Activated naive CD4-positive, alpha-beta T cell treated with anti-CD3 and anti-CD28 coated beads, Interleukin-2, amount 50 U/mL, for 24 hours (primary cell): ENCODE measurements around the gene MN1.

Source experiments
- H3K27ac Mint-ChIP-seq: one replicate; pipeline ENCODE4 v1.8.0; 2021; ENCODE audit warnings: mild to moderate bottlenecking, mixed read lengths
- H3K27me3 Mint-ChIP-seq: one replicate; pipeline ENCODE4 v1.8.0; 2021; ENCODE audit warnings: mixed read lengths
- H3K36me3 Mint-ChIP-seq: one replicate; pipeline ENCODE4 v1.8.0; 2021; ENCODE audit warnings: mixed read lengths
- H3K4me1 Mint-ChIP-seq: one replicate; pipeline ENCODE4 v1.8.0; 2021; ENCODE audit warnings: mixed read lengths
- H3K4me3 Mint-ChIP-seq: one replicate; pipeline ENCODE4 v1.8.0; 2021; ENCODE audit warnings: mild to moderate bottlenecking, mixed read lengths
- H3K9me3 Mint-ChIP-seq: one replicate; pipeline ENCODE4 v1.8.0; 2021; ENCODE audit warnings: mixed read lengths

Gene MN1

DNA sequence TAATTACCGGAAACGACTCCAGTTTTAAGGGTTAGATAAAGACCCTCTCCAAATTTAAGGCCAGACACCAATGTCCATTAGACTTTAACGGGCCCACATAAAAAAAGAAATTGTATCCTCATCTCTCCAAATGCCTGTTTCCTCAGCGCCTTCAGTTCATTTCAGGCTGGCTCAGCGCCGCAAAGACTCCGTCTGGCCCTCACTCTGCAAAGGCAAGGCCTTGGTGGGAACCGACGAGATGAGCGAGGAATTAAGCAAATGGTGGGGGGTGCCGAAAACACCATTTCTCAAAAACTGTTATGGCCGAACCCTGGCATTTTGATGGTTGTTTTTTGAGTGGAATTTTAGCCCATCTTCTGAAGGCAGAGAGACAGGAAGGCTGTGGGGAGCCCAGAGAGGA, 15.7 kb downstream of the MN1 start:
- Mint-ChIP-seq H3K27ac (no peak overlapping the region), H3K4me3 (no peak overlapping the region), H3K27me3 (peaks cover 3% of the 10 kb centered on the region), H3K4me1 (no peaks in the 10 kb centered on the region), H3K9me3 (no peaks in the 10 kb centered on the region), H3K36me3 (no peaks in the 10 kb centered on the region)

DNA sequence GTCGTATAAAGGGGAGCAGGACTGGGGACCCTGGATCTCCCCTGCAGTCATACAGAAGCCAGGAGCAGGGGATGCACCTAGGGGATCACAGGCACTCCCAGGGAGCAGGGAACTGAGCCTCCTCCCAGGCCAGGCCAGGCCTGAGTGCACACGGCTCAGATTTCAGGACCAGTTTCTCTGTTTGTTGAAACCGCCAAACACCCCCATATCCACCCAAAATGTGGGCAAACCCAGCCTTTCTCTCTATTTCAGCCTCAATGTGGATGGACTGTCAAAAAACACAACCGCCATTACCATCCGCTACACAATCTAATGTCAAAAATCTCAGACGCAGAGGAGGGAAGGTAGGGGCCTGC, 17.5 kb downstream of the MN1 start:
- Mint-ChIP-seq H3K9me3 (no peaks in the 10 kb centered on the region), H3K27me3 (peaks cover 3% of the 10 kb centered on the region), H3K4me3 (no peak overlapping the region)

DNA sequence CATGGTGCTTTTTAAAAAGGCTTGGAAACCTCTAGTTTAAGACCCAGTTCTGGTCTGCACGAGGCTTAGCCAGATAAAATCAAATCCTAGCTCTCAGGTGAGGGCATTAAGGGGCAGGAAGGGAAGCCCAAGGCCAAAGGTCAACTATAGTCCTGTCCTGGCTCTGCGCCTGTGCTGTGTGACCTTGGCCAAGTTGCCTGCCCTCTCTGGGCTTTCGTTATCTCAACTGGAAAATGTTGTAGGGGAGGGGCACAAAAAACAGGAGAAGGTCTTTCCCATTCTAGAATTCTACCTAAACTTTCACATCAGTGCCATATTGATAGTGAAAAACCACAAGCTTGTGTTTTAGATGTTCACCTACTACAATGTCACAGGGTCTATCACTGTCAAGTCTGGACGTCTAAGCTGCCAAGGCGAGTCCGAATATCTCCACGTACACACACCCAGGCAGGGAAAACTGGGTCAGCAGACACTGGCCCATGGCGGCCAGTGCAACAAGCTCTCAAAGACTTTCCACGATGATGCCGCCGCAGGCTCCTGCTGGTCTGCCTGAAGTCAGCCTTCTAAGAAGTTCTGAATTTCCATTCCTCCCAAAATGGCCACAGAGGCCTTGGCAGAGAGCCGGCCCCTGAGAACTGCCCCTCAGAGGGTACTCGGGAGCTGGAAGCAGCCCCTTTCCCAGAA, 18.0 kb downstream of the MN1 start:
- Mint-ChIP-seq H3K9me3 (no peaks in the 10 kb centered on the region), H3K4me1 (no peaks in the 10 kb centered on the region), H3K27me3 (peaks cover 3% of the 10 kb centered on the region), H3K27ac (no peak overlapping the region), H3K4me3 (no peak overlapping the region), H3K36me3 (no peaks in the 10 kb centered on the region)

More for the DNA sequence above, 17.5 kb downstream of the MN1 start:
- H3K36me3 Mint-ChIP-seq, result no peaks in the 10 kb centered on the region
- no peak overlapping the region for H3K27ac Mint-ChIP-seq
- no peaks in the 10 kb centered on the region for H3K4me1 Mint-ChIP-seq

DNA sequence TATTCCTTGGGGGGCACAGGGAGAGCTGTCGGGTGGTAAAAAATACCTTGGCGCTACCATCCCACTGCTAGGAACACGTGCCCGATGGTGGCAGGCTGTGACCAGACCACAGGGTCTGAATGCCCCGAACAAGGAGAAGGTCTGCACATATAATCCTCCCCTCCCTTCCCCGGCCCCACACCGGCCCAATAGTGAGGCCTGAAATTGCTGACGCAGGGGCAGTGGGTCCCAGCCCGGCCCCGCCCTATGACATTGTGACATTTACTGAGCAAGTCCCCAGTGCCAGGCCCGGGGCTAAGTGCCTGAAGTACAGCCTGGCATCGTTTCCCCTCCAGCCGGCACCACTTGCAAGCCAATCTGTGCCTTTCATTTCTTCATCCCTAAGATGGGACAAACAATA, 19.5 kb downstream of the MN1 start:
- no peaks in the 10 kb centered on the region for H3K9me3 Mint-ChIP-seq
- no peak overlapping the region for H3K27ac Mint-ChIP-seq
- H3K27me3 Mint-ChIP-seq, result peaks cover 3% of the 10 kb centered on the region
- no peaks in the 10 kb centered on the region for H3K4me1 Mint-ChIP-seq
- no peaks in the 10 kb centered on the region for H3K36me3 Mint-ChIP-seq
- no peak overlapping the region for H3K4me3 Mint-ChIP-seq

DNA sequence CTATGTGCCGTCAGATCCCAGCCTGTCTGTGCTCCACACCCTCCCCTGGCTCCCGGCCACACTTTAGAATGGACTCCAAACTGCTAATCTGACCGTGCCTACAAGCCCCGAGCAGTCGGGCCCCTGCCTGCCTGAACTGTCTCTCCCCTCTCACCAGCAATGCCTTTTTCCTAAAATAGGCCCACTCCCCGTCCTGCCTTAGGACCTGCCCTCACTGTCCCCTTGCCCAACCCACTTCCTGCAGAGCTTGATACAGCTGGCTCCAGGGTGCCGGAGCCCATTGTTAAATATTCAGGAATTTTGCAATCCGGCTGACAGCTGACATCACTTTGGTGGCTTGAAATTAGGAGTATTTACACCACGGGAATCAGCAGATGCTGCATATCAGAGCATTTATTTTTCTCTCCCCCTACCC, 21.4 kb downstream of the MN1 start:
- Mint-ChIP-seq H3K4me3 (no peak overlapping the region), H3K9me3 (no peaks in the 10 kb centered on the region), H3K4me1 (no peaks in the 10 kb centered on the region), H3K27me3 (peaks cover 2% of the 10 kb centered on the region), H3K27ac (no peak overlapping the region), H3K36me3 (no peaks in the 10 kb centered on the region)

DNA sequence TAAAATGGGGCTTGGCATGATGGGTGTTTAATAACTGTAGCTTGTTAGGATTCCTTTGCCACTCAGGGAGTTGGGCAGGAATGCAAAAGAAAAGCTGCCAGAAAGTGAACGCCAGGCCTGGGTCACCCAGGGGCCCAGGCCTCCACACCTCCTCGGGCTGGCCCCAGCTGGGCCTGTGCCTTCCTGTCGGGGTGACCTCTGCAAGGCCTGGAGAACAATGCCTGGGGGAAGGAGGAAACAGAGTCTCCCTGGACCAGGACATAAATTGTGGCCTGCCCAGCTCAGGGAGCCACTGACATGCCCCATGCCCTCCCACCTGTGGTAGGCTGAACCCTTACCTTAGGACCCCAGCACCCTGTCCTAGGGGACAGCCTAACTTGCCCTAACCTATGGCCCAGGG, 21.9 kb downstream of the MN1 start:
- Mint-ChIP-seq H3K27ac (no peak overlapping the region), H3K9me3 (no peaks in the 10 kb centered on the region), H3K4me3 (no peak overlapping the region), H3K27me3 (peaks cover 2% of the 10 kb centered on the region), H3K36me3 (no peaks in the 10 kb centered on the region), H3K4me1 (no peaks in the 10 kb centered on the region)

DNA sequence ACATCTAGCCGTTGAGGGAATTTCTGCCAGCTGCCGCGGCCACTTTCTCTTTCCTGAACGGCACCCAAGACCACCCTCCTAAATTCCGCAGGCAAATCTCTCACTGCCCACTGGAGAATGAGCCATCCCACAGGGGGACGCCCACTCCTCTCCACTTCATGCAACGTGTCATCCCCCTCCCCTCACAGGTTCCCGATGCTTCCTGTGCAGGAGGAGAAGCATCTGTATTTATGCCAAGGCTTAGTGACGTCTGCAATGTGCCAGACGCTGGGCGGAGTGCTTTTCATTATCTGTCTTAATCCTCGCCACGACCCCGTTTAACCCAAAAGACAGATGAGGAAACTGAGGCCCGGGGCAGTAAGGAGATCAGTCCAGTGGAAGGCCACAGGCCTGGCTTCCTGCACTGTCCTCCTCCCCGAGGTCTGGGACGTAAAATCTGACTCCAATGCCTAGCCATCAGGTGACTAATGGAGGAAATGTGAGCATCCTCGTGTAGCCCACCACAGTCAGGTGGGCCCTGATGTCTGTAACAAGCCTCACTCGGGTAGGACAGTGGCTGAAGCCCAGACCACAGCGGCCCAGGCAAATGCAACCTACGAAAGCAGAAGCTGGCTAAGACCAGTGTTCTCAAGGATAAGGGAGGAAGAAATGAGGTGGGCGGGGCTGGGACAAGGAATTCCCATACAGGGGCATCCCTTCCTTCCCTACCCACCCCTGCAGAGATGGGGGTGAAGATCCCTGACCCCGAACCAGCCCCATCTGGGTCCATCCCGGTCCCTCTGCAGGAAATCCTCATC, 23.1 kb downstream of the MN1 start:
- Mint-ChIP-seq H3K9me3 (no peaks in the 10 kb centered on the region), H3K36me3 (no peaks in the 10 kb centered on the region), H3K4me1 (no peaks in the 10 kb centered on the region), H3K27ac (no peak overlapping the region), H3K4me3 (no peak overlapping the region), H3K27me3 (peaks cover 2% of the 10 kb centered on the region)

DNA sequence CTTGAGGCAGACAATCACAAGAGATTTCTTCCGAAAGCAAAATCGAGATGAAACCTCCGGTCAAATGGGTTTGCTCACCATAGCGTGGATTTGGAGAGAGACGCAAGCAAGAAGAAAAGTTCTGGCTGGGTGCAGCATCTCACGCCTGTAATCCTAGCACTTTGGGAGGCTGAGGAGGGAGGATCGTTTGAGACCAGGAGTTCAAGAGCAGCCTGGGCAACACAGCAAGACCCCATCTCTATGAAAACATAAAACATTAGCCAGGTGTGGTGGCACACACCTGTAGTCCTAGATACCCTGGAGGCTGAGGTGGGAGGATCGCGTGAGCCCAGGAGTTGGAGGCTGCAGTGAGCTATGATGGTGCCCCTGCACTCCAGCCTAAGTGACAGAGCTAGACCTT, 24.4 kb downstream of the MN1 start:
- H3K4me1 Mint-ChIP-seq, result no peaks in the 10 kb centered on the region
- H3K4me3 Mint-ChIP-seq, result no peak overlapping the region
- peaks cover 2% of the 10 kb centered on the region for H3K27me3 Mint-ChIP-seq
- no peak overlapping the region for H3K27ac Mint-ChIP-seq
- H3K36me3 Mint-ChIP-seq, result no peaks in the 10 kb centered on the region
- H3K9me3 Mint-ChIP-seq, result no peaks in the 10 kb centered on the region

DNA sequence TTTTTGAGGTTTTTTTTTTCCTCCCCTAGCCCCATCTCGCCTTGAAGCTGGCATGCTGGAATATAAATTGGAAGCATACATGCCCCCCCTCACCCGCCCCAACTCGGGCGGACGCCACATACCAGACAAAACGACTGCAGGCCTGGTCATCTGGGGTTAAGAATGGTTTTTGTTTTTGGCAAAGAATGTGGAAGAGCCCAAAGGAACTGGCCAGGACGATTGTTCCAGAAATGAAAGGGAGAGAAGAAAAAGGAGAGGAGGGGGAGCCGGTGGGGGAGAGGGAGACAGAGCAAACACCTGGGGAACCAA, 25.0 kb downstream of the MN1 start:
- Mint-ChIP-seq H3K4me1 (no peaks in the 10 kb centered on the region), H3K4me3 (no peak overlapping the region), H3K27me3 (peaks cover 2% of the 10 kb centered on the region), H3K36me3 (no peaks in the 10 kb centered on the region), H3K9me3 (no peaks in the 10 kb centered on the region), H3K27ac (no peak overlapping the region)

DNA sequence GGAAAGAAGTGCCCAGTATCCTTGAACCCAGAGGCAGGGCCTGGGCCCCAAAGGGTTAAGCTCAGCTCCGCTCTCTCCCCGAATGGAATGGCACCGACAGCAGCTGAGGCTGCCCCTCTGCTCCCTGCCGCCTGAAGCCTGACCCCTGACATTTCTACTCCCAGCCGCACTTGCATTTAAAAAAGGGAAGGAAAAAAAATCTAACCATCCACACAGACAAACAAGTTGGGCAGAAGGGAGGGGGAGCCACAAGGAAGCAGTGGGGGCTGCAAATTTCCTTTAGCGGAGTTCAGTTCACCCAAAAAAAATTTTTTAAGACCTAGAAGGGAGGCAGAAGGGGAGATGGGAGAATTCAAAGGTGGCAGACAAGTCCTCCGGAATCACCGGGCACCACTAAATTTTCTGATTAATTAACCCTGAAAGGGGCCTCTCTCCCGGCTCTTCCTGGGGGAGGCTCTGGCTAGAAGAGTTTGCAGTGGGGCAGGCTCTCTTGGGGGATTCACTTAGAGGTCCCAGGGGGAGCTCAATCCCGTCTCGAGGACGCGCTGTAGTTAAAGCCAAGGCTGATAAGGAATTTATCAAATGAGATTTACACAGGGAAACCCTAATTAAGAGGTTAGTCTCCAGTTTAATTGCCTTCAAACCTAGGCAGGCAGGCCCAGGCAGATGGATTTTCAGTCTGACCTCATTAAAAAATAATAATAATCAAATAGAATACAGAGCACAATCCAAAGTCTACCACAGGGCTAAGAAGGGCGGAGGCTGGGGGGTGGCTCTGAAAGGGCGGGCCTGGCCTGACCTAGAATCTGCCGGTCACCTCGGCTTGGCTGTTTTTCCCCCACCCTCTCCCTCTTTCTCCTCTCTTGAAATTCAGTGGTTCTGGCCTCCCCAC, 25.6 kb downstream of the MN1 start:
- no peak overlapping the region for H3K4me3 Mint-ChIP-seq
- H3K27me3 Mint-ChIP-seq, result peaks cover 2% of the 10 kb centered on the region
- no peak overlapping the region for H3K27ac Mint-ChIP-seq
- H3K36me3 Mint-ChIP-seq, result no peaks in the 10 kb centered on the region
- no peaks in the 10 kb centered on the region for H3K9me3 Mint-ChIP-seq
- H3K4me1 Mint-ChIP-seq, result no peaks in the 10 kb centered on the region

DNA sequence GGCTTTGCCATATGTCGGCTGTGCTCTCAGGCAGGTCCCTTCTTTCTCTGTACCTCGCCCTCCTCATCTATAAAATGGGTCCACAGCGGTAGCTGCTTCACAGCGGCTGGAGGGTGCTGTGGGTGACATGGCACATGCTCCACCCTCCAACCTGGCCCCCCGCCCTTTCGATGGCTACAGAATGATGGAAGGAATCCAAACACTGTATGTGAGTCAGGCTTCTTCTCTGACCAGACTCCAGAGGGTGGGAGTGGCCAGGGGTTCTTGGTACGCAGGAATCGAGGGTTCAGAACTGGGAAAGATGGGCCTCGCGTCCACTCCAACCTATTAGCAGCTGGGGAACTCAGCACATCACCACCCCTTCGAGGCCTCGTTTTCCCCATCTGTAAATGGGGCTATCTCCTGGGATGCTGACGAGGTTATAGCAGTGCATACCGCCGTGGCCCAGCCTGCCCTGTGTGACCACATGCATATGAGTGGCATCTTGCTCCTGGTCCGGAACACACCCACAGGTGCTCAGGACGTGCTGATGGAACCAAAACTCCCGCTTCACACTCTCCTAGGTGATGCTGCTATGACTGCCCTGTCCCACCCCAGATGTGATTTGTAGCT, 26.4 kb downstream of the MN1 start:
- no peak overlapping the region for H3K4me3 Mint-ChIP-seq
- no peaks in the 10 kb centered on the region for H3K36me3 Mint-ChIP-seq
- H3K27me3 Mint-ChIP-seq, result peaks cover 2% of the 10 kb centered on the region
- H3K4me1 Mint-ChIP-seq, result no peaks in the 10 kb centered on the region
- no peaks in the 10 kb centered on the region for H3K9me3 Mint-ChIP-seq
- H3K27ac Mint-ChIP-seq, result no peak overlapping the region

DNA sequence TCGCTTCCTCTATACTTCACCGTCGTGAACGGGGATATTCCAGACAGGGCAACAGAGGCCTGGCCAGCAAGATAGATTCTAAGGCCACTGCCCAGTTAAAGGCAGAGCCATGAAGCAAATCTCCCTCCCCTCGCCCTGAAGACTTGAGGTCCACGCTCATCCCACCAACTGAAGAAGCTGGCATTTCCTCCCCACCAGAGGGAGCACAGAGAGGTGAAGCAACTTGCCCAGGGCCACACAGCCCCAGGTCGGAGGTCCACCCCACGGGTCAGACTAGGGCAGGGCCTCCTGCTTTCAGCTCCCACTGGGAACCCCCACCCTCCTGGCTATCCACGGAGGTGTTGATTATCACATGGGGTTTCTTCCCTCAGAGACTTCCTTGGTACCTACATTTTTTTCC, 27.4 kb downstream of the MN1 start:
- Mint-ChIP-seq H3K9me3 (no peaks in the 10 kb centered on the region), H3K4me3 (no peak overlapping the region), H3K4me1 (no peaks in the 10 kb centered on the region), H3K36me3 (no peaks in the 10 kb centered on the region), H3K27ac (no peak overlapping the region), H3K27me3 (peaks cover 2% of the 10 kb centered on the region)

DNA sequence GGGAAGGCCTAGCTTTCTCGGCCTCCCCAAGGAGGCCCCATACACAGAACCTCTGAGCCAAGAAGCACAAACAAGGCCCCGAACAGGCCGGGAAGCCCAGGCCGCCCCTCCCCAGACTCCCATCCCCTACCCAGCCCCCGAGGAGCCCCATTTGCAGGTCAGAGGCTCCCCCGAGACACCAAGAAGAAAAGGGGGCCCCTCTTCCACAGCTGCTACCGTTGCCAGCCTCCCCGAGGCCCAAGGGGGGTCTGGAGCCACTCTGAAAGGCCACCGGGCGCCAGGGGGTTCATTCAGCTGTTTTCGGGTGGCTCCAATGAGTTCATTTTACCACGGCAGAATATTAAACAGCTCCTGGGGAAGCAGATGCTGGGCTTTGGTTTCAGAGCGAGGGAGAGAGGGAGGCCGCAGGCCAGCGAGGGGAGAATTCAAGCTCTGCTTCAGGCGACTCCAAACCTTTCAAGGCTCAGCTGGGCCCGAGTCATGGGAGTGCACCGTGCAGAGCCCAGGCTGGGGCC, 28.5 kb downstream of the MN1 start:
- H3K27ac Mint-ChIP-seq, result no peak overlapping the region
- peaks cover 2% of the 10 kb centered on the region for H3K27me3 Mint-ChIP-seq
- no peaks in the 10 kb centered on the region for H3K4me1 Mint-ChIP-seq
- H3K9me3 Mint-ChIP-seq, result no peaks in the 10 kb centered on the region
- H3K36me3 Mint-ChIP-seq, result no peaks in the 10 kb centered on the region
- no peak overlapping the region for H3K4me3 Mint-ChIP-seq

DNA sequence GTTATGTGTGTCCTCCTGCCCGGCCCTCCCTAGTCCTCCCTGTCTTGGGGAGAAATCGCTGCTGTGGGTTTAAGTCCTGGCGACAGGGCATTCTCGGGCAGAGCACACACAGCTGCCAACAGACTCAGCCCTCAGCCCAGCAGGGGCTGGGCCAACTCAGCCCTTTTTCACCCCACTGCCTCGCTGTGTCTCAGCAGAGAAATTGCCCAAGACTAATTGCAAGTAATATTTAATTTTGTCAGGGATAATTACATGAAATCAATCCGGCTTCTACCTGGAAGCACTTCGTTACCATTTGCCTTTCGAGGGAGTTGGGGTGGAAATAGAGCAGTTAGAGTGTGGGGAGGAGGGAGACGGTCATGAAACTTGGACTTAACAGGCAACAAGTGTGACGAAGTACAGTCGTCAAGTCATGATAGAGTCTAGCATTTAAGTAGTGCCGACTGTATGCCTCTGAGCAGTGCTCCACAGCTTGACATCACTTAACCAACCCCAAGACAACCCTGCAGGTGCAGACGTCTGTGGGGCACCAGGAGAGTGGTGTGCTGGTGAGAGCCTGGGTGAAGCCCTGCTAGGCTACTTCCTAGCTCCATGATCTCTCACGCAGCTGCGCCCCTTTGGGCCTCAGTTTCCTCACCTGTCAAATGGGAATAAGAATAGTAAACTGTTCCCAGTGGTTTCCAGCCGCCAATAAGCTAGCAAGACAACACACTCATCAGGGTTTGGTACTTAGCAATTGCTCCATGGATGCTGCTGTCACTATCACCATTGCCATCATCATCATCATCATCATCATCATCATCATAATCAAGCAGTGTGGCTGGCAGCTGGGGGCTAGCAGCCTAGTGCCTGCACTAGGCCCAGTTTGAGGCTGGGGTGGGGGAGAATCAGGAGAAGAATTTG, 29.2 kb downstream of the MN1 start:
- Mint-ChIP-seq H3K4me3 (no peak overlapping the region), H3K27ac (no peak overlapping the region), H3K4me1 (no peaks in the 10 kb centered on the region), H3K27me3 (peaks cover 2% of the 10 kb centered on the region), H3K9me3 (no peaks in the 10 kb centered on the region), H3K36me3 (no peaks in the 10 kb centered on the region)

DNA sequence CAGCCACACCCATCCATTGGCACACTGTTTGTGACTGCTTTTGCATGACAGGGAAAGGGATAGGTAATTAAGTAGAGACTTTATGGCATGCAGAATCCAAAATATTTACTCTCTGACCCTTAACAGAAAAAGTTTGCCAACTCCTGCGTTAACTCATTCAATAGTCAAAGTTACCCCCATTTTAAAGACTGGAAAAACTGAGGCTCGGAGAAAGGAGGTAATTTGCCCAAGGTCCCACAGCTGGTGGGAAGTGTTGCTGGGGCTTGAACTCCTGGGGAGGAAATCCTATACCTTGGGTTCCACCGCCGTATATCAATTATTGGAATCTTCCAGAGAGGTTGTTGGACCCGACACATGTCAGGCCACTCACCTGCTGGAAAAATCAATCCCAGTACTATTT, 29.9 kb downstream of the MN1 start:
- no peak overlapping the region for H3K27ac Mint-ChIP-seq
- no peaks in the 10 kb centered on the region for H3K9me3 Mint-ChIP-seq
- peaks cover 2% of the 10 kb centered on the region for H3K27me3 Mint-ChIP-seq
- no peak overlapping the region for H3K4me3 Mint-ChIP-seq
- H3K4me1 Mint-ChIP-seq, result no peaks in the 10 kb centered on the region
- H3K36me3 Mint-ChIP-seq, result no peaks in the 10 kb centered on the region
